KOPT-K1 (cell line): ENCODE data around the gene LBHD2.
"Not testable (repeated sequence)": the region's sequence is repeated elsewhere in the genome, so short reads cannot be mapped to it uniquely, and the experiment has no call there.

ENCODE experiments used
- H3K27ac ChIP-seq: fragments of 200-600 bp; sonication (generic); 2 replicates; pipeline ENCODE4 v1.5.1; 2016; ENCODE audit warnings: antibody characterized with exemption, mild to moderate bottlenecking, low read depth, low read length; ENCODE audit not compliant: poor library complexity, severe bottlenecking
- H3K36me3 ChIP-seq: fragments of 200-600 bp; sonication (generic); 2 replicates; pipeline ENCODE4 v1.5.1; 2017; ENCODE audit warnings: antibody characterized with exemption, mild to moderate bottlenecking, low read length, moderate library complexity; ENCODE audit not compliant: insufficient read depth
- H3K9me3 ChIP-seq: fragments of 200-600 bp; sonication (generic); 2 replicates; pipeline ENCODE4 v1.5.1; 2017; ENCODE audit warnings: antibody characterized with exemption, low read length, mild to moderate bottlenecking; ENCODE audit not compliant: insufficient read depth, poor library complexity, severe bottlenecking

LBHD2 gene

DNA sequence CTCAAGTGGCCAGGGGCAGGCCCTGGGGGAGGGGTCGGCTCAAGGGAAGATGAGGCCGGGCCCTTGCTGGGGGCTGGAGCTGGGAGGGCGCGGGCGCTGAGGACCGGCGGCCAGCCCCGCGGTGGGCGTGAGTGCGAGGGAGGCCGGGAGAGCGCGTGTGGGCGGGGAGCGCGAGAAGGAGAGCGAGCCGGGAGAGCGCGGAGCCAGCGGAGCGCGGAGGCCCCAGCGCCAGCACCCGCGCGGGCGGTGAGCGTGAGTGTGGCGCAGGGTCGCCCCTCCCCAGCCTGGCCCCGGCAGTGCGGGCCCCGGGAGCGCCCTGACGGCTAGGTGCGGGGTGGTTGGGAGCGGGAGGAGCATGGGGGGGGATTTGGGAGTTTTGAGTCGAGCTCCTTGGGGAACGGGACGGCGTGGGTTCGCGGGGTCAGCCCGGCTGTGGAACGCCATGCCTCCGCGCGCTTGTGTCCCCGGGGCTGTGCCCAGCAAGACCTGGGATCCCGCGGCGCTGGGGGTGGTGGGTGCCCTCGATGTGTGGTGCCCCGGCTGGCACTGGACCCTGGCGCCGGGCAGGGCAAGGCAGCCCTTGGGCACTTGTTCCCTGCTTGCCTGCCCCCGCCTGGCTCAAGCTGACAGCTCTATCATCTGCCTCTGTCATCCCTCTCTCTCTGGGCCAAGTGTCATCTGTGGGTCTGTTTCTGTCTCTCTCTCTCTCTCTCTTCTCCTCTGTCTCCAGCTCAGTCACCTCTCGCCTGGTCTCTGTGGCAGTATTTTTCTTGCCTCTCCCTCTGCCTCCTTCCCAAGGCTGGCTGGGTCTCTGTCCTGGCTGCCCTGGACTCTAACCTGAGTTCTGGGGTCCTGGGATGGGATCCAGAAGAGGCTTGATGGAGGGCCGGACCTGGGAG, at the start of gene LBHD2:
TSS of gene LBHD2 (plus strand) at position 190 of the 899 bp plus-strand sequence. CDS start 1,803 bp downstream, outside the sequence.
- Histone ChIP-seq H3K27ac (no peak within 1 kb of the TSS), H3K9me3 (no peaks in the 10 kb centered on the region), H3K36me3 (no peaks in the 10 kb centered on the region)

DNA sequence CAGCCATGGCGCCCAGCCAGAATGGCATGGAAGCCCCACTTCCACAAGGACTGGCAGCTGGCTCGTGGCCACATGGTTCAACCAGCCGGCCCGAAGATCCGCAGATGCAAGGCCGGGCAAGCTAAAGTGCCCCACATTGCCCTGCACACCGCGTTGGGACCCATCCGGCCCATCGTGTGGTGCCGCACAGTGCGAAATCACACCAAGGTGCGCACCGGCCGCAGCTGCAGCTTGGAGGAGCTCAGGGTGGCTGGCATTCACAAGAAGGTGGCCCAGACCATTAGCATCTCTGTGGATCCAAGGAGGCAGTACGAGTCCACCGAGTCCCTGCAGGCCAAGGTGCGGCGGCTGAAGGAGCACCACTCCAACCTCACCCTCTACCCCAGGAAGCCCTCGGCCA, 42.5 kb upstream of the LBHD2 start:
- Histone ChIP-seq H3K9me3 (peaks cover 7% of the 10 kb centered on the region), H3K27ac (no peak overlapping the region)

DNA sequence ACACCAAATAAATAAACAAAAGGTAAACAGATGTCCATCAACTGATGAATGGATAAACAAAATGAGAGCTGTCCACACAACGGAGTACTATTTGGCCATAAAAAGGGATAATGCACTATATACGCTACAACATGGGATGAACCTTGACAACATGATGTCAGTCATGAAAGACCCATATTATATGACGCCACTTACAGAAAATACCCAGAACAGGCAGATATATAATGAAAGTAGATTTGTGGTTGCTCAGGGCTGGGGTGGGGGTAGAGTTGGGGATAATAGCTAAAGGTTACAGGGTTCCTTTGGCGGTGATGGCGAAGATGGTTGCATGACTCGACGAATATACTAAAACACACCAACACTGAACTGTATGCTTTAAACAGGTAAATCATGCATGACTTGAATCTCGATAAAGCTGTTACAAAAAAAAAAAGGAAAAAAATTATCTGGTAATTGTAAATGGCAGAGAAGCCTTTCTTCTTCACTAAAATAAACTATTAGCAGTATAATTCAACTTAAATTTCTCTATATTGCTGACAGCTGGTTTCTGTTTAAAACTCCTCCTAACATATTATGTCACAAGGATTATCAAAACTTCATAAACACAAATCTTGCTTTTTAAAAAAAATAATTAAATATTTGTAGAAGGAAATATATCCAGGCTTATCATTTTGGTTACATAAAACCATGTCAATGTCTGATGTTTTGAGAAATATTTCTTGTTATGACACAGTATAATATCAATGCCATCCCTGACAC, 40.6 kb upstream of the LBHD2 start:
- H3K9me3 ChIP-seq = peaks cover 7% of the 10 kb centered on the region
- no peak overlapping the region for H3K27ac ChIP-seq
- no peaks in the 10 kb centered on the region for H3K36me3 ChIP-seq

More for the DNA sequence above, 42.5 kb upstream of the LBHD2 start:
- H3K36me3 ChIP-seq = no peaks in the 10 kb centered on the region

DNA sequence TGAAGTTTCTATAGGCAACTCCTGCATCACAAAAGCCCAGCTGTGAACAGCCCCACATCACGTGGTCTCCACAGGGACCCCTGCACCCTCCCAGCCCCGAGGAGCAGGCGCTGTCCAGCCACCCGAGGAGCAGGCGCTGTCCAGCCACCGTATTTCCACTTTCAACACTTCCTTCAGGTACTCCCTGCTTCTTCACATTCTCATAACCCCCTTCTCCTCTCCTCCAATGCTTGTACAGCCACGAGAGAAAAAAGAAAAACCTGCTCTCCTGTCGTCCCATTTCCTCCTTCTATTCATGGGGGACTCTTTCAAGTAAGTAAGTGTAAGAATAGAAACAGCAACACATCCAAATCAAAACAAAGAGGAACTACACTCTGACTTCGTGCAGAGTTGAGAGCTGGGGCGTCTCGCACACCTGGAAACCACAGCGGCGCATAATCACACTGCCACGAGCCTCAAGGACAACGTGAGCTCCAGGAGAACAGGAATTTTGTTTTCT, 38.6 kb upstream of the LBHD2 start:
- Histone ChIP-seq H3K36me3 (no peaks in the 10 kb centered on the region), H3K9me3 (peaks cover 7% of the 10 kb centered on the region), H3K27ac (no peak overlapping the region)

DNA sequence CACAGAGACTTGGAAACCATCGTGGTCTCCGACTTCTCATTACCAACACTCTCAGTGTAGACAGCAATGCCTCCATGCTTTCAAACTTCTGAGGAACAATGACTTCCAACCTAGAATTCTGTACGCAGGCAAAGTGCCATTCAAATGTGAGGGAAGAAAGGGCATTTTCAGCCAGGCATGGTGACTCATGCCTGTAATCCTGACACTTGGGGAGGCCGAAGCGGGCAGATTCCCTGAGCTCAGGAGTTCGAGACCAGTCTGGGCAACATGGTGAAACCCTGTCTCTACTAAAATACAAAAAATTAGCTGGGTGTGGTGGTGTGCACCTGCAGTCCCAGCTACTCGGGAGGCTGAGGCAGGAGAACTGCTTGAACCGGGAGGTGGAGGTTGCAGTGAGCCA, 36.6 kb upstream of the LBHD2 start:
- not testable (repeated sequence) for H3K9me3 ChIP-seq, H3K27ac ChIP-seq, H3K36me3 ChIP-seq

DNA sequence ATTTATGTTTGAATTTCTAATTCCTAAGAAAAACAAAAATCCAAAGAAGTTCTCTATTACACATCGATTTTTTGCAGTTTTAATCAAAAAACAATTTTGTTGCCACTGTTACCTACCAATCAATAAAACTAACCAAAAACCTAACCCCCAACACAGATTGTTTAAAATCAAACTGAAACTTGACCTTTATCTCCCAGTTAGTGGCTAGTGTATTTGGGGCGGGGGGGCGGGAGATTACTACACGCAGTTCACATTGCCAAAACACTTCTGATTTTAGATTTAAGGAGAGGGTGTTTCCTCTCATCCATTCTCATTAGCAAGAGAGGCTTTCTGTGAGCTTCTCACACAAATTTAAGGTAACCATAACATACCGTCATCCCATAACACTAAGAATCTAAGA, 33.1 kb upstream of the LBHD2 start:
- H3K9me3 ChIP-seq = no peaks in the 10 kb centered on the region
- H3K27ac ChIP-seq = no peak overlapping the region
- no peaks in the 10 kb centered on the region for H3K36me3 ChIP-seq

DNA sequence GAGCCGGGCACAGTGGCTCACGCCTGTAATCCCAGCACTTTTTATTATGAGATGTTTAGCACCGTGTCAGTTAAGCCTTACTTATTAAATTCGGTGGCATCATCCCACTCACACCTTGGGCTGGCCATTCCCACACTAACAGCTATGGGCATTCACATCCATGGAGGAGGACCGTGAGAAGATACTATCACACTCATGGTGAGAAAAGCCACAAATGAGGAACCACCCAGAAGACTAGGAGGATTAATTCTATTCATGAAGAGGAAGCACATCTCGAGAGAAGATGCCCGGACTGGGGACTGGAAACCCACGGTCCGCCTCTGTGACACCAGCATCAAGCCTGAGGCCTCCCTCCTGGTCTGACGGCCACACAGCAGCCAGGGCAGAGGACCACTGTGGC, 31.6 kb upstream of the LBHD2 start:
- no peaks in the 10 kb centered on the region for H3K36me3 ChIP-seq
- H3K27ac ChIP-seq = no peak overlapping the region
- H3K9me3 ChIP-seq = no peaks in the 10 kb centered on the region

DNA sequence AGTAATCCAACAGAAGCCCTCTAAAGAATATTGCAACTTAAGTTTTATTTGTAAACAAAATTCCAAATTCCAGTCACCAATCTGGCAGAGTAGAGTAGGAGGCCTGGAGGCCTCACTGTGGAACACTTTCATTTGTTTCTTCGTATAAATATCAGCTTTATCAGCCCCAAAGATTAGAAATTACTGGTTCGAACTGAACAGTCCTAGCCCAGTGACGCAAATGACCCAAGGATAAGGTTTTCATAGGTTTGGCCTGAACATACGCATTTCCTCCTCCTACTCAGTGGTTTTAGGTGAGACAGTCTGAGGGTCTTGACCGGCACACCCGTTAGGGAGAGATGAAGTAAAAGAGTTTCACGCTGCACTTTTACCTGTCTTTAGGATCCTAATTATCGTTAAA, 28.3 kb upstream of the LBHD2 start:
- no peaks in the 10 kb centered on the region for H3K36me3 ChIP-seq
- H3K27ac ChIP-seq = no peak overlapping the region
- no peaks in the 10 kb centered on the region for H3K9me3 ChIP-seq

DNA sequence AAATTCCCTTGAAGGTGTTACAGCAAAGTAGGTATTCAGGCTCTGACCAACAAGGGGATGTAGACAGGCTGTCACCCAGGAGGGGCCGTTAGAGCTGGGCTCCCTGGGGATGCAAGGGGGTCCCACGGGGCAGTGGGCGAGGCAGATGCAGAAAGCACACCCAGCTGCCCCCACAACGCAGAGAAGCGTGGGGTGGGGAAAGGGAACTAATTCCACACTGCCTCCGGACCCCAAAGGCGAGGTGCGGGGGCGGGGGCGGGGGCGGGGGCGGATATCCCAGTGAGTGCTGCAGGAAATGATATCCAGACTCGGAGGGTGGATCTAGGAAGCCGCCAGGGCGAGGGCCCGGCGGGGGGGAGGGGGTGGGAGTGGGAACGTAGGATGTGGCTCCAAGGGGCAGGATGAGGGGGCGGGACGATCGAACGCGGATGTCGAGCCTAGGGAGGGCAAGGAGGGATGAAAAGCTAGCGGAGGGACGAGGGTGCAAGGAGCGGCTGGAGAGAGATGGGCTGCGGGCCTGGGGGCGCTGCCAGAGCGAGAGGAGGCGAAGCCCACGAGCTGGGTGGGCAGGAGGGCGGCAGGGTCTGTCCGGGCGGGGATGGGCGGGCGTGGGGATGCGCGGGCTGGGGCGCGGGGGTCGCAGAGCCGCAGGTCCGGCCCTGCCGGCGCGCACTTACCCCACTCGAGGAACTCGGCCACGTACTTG, 27.5 kb upstream of the LBHD2 start:
- Histone ChIP-seq H3K27ac (no peak overlapping the region), H3K9me3 (no peaks in the 10 kb centered on the region), H3K36me3 (no peaks in the 10 kb centered on the region)

DNA sequence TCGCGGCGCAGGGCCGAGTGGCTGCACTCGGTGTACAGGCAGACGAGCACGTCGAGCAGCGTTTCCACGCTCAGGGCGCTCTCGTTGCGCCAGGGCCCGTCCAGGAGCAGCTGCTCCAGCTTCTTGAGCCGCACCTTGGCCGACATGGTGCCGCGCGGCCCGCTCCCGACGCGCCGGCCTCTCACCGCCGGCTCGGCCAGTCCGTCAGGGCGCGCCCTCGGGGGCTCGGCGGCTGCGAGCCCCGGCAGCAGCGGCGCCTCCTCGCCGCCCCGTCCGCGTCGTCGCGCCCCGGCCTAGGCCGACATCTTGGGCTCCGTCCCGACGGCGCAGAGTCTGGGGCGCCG, 27.0 kb upstream of the LBHD2 start:
- Histone ChIP-seq H3K27ac (no peak overlapping the region), H3K9me3 (no peaks in the 10 kb centered on the region)

DNA sequence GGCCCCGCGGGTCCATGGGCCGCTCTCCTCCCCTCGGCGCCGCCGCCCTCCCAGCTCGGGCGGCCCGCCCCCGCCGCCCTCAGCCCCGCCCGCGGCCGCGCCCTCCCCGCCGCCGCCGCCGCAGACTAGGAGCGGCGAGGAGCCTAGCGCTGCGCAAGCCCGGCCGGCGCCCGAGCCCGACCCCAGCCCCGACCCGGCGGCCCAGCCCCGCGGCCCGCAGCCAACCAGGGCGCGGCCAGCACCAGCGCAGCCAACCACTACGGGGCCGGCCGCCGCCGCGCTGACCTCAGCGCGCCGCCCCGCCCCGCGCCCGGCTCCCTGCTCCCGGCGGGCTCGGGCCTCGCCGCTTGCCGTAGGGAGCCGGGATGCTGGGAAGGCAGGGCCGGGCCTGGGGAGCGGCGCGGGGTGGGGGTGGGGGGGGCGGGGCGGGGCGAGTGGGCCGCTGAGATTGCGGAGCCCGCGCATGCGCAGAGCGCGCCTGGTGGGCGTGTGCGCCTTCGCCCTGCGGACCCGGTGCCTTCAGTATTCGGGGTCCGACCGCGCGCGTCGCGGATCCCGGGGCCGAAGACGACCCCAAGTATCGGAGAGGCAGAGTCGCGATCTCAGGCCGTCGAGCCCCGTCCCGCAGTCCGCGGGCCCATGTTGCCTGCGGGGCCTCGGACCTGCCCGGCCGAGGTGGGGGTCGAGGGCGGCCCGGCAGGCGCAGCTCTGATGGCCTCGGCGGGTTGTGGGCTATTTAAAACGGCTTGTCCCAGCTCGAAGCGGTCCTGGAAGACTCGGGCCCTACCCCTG, 26.4 kb upstream of the LBHD2 start, which contains the start of gene CDC42BPB:
TSS of gene CDC42BPB (minus strand) at position 178 of the 792 bp plus-strand sequence. CDS start 376 bp downstream, outside the sequence.
- no peak within 1 kb of the TSS for H3K27ac ChIP-seq
- no peaks in the 10 kb centered on the region for H3K9me3 ChIP-seq
- H3K36me3 ChIP-seq = no peaks in the 10 kb centered on the region

More for the DNA sequence above, 27.0 kb upstream of the LBHD2 start:
- H3K36me3 ChIP-seq = no peaks in the 10 kb centered on the region

DNA sequence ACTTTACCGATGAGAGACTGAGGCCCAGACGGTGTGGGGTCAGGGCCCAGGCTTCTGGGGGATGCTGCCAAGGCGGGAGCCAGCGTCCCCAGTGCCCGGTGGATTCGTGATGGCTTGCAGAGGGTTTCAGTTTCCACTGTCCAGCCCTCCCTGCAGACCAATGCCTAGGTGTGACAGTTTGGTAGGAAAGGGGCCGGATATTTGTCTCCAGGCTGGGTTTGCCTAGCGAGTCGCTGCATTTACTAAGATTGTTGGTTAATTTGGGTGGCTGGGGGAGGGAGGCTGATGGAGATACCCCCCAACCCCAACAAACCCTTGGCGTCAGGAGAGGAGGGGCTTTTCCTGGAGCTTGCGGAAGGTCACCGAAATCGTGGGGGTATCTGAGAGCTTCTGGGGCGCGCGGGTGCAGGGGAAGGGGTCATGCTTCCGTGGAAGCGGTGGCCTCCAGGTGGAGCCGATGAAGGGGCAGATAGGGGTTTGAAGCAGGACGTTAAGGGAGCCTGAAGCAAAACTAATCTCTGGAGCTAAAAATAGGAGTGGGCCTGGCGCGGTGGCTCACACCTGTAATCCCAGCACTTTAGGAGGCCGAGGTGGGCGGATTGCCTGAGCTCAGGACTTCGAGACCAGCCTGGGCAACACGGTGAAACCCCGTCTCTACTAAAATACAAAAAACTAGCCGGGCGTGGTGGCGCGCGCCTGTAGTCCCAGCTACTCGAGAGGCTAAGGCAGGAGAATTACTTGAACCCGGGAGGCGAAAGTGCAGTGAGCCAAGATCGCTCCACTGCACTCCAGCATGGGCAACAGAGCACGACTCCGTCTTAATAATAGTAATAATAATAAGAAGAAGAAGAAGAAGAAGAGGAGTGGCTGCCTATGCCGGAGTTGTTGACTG, 25.6 kb upstream of the LBHD2 start:
- H3K27ac ChIP-seq = no peak overlapping the region
- H3K36me3 ChIP-seq = no peaks in the 10 kb centered on the region
- no peaks in the 10 kb centered on the region for H3K9me3 ChIP-seq

DNA sequence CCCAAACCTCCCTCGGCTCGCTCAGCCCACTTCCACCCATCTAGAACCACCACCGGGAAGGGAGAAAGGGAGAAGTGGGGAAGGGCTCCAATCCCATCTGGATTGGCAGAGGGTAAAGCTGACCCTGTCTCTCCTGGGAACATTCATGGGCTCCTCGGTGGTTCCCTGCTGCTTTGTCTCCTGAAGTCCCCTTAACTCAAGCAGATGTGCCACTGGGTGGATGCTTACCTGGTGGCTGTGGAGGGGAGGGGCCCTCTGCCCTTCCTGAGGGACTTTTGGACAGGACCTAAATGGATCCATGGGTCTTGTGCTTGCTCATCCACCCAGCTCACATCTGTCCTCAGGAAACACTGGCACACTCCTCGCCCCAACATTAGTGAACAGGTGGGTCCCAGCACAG, 24.5 kb upstream of the LBHD2 start:
- Histone ChIP-seq H3K9me3 (no peaks in the 10 kb centered on the region), H3K27ac (no peak overlapping the region), H3K36me3 (no peaks in the 10 kb centered on the region)
